CD4-positive, alpha-beta T cell treated with Interleukin-6 for 4 hours (primary cell): ENCODE measurements around the gene TRPV2.

Experiments used
- DNase-seq: peaks from one replicate; pipeline ENCODE4 v3.0.0-alpha.2; 2020; ENCODE audit warnings: mixed read lengths

TRPV2 gene

DNA sequence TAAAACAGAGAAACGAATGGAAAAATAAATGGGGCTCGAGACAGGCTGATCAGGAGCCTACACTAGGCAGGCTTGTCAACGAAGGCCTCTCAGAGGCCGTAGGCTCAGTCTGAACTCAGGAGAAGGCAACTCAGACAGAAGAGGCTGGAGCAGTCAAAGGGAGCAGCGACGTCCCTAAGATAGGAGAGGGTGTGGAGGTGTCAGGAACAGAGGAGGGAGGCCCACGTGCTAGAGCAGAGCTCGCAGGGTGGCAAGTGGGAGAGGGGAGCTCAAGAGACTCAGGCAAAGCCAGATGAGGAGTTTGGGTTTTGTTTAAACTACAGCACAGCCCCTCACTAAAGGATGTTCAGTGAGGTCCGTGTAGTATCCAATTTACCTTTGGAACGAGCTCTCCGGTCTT lies 43.9 kb downstream of the TRPV2 start:
- no peak for DNase-seq

DNA sequence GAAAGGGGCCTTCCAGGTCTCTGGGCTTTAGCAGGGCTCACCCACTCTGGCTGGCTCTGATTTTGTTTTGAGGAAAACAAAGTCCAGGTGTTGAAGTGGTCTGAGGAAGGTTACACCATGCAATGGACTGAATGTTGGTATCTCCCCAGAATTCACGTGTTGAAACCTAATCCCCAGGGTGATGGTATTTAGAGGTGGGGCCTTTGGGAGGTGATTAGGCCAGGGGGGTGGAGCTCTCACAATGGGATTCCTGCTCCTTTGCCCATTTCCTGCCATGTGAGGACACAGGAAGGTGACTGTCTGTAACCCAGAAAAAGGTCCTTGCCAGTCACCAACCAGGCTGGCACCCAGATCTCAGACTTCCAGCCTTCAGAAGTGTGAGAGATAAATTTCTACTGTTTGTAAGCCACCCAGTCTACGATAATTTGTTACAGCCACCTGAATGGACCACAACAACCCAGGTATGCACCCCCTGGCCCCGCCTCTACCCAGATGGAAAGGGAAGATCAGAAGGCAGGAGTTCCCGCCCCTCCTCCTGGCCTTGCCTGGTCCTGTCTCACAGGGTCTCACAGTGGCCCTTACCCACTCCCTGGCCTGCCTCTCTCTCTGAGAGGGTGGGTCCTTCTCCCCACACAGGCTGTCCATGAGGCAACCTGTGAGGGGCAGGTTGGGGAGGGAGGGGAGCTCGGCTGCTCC lies 44.6 kb downstream of the TRPV2 start:
- DNase-seq = no peak

- DNase-seq = no peak
These were observed 45.6 kb downstream of the TRPV2 start for GRCh38 chr17:16460796-16461605.

DNA sequence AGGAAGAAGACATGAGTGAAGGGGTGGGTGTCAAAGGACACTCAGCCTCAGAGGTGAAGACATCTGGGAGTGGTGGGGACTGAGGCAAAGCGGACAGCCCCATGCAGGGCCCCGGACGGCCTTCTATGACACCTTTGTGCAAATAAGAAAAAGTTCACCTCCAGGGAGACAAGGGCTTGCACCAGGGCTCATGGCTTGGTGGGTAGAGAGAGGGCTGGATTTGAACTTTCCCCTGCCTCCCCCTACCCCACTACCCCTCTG lies 46.2 kb downstream of the TRPV2 start:
- DNase-seq = no peak

GRCh38 chr17:16462070-16462864 lies 46.9 kb downstream of the TRPV2 start:
- DNase-seq = no peak

DNA sequence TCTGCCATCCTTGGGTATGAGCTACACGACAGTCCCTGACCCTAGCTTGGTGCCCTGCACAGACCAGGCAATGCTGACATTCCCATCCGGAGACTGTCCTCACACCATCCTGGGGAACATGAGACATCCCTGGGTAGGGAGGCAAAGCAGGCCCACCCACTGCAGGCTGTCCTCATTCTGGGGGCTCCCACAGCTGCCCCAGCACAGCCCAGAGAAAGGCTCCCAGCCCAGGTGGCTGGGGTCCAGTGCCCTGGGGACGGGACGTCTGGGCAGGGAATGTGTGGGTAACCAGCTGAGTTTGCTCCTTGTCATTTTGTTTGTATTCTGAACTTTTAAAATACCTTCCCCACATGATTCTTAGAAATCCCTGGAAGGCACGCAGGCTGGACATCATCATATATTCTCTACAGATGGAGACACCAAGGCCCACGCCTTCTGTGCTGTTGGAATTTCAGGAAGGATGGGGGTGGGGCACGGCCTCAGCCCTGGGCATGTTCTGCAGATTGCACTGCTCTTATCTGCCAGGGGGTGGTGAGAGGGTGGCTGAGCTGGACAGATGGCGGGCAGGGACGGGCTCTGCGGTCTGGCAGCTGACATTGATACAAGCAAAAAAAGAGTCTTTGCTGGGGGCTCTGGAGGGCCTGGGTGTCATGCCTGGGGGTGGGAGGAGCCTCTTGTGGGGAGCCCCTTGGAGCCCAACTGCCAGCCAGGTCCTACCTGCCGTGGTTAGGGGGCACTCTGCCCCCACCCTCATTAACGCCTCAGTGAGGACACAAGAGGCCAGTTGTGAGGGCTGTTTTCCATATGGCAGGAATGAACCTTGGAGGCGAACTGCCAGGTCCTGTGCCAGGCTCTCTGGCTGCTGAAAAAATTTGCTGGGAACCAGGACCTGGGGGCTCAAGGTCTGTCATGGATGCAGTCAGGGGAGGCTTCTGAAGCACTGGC lies 48.3 kb downstream of the TRPV2 start:
- DNase-seq = no peak

DNA sequence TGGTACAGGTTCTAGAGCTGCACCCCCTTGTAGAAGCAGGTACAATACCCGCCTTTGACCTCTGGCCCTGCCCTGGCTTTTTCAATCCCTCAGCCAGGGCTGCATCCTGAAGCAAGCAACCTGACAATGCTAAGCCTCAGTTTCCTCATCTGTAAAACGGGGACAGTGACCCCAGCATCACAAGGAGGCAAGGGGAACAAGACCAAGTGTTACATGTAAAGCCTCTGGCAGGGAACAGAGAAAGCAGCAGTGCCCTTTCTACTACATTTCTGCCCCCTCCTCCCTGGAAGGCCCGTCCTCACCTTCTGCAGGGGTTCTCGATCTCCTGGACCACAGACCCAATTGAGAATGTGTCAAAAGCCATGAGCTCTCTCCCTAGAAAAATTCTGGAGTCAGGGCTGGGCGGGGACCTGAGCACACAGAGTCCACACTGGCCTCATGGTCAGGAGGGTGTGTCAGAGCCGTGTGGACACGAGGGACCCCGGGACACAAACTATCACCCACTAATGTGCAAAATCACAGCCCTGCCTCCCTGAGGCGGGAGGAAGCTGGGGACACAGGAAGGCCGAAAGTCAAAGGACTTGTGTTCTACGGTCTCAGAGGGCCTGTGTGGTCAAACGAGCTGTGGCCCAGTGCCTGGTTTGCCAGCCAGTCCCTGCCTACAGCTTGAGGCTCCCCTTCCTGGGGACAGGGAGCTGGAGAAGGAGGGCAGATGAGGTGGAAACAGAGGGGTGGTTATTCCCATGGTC lies 49.1 kb downstream of the TRPV2 start:
- no peak for DNase-seq

GRCh38 chr17:16465052-16465312 lies 49.6 kb downstream of the TRPV2 start:
- DNase-seq = no peak

DNA sequence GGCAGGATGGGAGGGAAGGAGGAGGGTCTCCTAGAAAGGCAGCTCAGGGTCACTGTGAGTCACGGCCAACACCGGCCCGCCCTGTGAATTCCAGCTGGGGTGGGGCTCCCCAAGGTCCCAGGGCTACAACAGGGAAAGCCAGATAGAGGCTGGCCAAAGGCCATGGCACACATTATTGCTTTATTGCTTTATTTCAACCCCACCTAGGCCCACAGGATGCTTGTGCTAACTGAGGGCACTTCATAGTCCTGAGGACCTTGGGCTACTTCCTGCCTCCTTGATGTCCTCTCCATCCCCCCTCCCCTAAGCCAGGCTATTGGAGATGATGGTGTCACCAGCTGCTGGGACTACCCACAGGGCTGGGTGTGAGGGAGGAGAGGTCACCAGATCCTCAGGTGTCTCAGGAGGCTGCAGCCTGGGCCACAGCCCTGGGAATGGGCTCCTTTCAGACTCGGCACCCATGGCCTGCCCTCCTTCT lies 50.5 kb downstream of the TRPV2 start:
- DNase-seq = no peak

GRCh38 chr17:16466407-16466806 lies 51.0 kb downstream of the TRPV2 start:
- no peak for DNase-seq

GRCh38 chr17:16467044-16467443 lies 51.7 kb downstream of the TRPV2 start:
- no peak for DNase-seq

- no peak for DNase-seq
These were observed 52.5 kb downstream of the TRPV2 start for GRCh38 chr17:16467886-16468285.

DNA sequence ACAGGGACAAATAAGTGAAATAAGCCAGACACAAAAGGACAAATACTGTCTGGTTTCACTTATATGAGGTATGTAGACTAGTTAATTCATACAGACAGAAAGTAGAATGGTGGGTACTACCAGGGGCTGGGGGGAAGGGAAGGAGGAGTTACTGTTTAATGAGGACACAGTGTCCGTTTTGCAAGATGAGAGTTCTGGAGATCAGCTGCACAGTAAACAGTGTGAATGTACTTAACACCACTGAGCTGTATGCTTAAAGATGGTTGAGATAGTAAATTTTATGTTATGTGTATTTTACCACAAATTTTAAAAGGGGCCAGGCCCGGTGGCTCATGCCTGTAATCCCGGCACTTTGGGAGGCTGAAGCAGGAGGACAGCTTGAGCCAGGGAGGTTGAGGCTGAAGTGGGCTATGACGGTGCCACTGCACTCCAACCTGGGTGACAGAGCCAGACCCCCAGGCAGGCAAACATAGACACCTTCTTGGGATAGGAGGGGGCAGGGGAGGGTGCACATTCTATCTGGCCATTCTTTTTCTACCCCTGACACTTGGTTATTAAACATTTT lies 53.1 kb downstream of the TRPV2 start:
- DNase-seq = no peak

- no peak for DNase-seq
These were observed 54.9 kb downstream of the TRPV2 start for GRCh38 chr17:16470265-16470664.

- no peak for DNase-seq
These were observed 55.9 kb downstream of the TRPV2 start for GRCh38 chr17:16471295-16471694.

DNA sequence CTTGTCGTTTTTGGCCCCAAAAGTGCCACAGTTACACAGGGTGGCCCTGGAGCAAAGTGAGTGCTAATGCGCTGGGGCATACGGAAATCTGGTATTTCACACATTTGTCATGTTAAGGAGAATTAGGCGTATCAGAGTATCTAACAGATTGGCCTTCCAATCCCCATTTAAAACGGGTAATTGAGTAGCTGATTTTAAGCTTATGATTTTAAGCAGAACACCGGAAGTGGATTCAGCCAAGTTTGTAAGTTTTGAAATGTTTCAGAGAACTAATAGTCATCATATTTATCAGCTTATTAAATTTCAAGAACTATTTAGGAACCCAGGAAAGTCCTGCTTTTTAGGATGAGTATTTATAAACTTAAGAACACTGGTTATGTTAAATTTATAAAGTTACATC lies 57.2 kb downstream of the TRPV2 start:
- no peak for DNase-seq

- no peak for DNase-seq
These were observed 58.0 kb downstream of the TRPV2 start for GRCh38 chr17:16473044-16474011.

DNA sequence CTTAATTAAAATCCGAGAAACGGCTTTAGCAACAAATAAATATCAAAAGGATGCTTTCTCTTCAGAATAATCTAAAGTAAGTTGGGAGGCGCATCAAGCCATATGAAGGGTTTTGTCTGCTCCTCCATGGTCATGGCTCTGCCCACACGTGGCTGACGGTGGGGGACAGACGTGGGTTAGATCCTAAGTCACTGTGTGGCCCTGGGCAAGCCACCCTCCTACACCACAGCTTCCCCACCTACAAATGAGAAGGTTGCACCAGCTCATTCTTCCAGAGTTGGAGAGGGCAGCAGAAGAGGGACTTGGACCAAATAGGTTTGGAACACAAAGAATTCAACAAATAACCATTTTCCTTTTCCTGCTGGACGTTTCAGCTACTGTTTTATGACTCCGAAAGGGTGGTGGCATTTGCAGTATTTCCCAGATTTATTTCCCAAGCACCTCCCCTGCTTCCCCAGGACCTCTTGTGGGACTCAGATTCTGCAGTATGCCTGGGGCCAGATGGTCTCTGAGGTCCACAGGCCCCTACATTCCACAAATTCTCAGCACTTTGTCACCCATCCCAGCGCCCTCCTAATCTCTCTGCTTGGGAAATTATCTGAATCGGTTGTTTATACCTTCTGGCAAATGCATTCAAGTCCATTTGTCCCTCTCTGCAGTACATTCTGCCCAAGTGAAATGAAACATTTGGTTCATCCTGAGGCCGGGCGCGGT lies 58.8 kb downstream of the TRPV2 start:
- no peak for DNase-seq

DNA sequence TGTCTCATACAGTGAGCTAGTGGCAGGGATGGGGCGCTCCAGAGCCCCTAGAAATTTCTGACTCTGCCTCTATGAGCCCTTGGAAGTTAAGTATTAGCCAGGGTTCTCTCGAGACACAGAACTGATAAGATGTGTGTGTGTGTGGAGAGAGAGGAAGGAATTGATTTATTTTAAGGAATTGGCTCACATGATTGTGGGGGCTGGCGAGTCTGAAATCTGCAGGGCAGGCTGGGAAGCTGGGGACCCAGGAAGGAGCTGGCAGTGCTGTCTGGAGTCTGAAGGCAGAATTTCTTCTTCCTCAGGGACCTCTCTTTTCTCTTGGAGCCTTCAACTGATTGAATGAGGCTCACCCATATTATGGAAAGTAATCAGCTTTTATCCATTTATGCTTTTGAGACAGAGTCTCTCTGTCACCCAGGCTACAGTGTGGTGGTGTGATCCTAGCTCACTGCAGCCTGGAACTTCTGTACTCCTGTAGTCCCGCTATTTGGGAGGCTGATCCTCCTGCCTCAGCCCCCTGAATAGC lies 59.9 kb downstream of the TRPV2 start:
- DNase-seq = no peak

DNA sequence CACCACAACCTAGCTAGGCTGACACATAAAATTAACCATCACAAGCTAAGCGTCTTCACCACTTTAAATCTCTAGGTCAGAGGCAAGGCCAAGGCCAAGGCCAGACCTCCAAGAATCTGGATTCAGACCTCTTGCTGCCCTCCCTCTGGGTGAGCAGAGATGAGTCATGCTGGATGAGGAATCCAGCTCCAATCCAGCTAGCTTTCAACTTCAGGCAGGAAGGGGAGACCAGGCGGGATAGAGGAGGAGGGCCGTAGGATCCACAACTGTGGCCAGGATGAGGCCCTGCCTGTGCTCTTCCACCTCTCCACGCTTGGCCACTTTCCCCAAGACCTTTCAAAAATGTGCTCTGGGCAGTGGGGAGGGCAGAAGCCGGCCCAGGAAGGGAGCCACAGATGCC lies 61.9 kb downstream of the TRPV2 start:
- no peak for DNase-seq
